GM12875 (cell line): ENCODE measurements around the gene TNS1.
"Not testable (repeated sequence)": the region's sequence is repeated elsewhere in the genome, so short reads cannot be mapped to it uniquely, and the experiment has no call there.

Experiments used
- H3K4me3 ChIP-seq: one replicate; pipeline ENCODE4 v1.5.1; 2011; ENCODE audit warnings: low read depth, low read length, control low read depth
- TF ChIP-seq, protein P1 (sequence below): IDR thresholded peaks from 2 replicates; pipeline ENCODE4 v1.5.1; 2011; ENCODE audit warnings: low read depth, mild to moderate bottlenecking, control low read depth, inconsistent platforms, low read length, moderate library complexity, borderline replicate concordance; ENCODE audit not compliant: insufficient read depth

TNS1 gene

DNA sequence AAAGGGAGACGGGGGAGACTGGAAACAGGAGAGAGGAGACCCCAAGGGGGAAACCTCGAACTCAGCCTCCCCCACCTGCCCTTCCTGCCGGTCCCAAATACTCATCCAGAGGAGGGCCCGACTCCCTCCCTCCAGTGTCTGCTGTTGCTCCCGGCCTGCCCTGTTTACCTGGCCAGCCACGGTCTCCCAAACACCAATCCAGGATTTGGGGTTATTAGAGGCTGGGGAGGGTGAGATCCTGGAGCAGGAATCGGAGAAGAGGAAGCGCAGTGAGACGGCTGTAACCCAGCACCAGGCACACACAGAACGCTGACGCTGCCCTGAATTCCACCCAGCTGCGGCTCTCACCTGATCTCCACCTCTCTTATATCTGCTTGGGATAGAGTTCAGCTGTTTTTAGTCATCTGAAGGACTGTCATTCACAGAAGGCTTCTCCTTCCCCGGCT, 213.0 kb downstream of the TNS1 start:
- TF ChIP-seq, protein P1, sequence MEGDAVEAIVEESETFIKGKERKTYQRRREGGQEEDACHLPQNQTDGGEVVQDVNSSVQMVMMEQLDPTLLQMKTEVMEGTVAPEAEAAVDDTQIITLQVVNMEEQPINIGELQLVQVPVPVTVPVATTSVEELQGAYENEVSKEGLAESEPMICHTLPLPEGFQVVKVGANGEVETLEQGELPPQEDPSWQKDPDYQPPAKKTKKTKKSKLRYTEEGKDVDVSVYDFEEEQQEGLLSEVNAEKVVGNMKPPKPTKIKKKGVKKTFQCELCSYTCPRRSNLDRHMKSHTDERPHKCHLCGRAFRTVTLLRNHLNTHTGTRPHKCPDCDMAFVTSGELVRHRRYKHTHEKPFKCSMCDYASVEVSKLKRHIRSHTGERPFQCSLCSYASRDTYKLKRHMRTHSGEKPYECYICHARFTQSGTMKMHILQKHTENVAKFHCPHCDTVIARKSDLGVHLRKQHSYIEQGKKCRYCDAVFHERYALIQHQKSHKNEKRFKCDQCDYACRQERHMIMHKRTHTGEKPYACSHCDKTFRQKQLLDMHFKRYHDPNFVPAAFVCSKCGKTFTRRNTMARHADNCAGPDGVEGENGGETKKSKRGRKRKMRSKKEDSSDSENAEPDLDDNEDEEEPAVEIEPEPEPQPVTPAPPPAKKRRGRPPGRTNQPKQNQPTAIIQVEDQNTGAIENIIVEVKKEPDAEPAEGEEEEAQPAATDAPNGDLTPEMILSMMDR: no peak
- no peak overlapping the region for H3K4me3 ChIP-seq

DNA sequence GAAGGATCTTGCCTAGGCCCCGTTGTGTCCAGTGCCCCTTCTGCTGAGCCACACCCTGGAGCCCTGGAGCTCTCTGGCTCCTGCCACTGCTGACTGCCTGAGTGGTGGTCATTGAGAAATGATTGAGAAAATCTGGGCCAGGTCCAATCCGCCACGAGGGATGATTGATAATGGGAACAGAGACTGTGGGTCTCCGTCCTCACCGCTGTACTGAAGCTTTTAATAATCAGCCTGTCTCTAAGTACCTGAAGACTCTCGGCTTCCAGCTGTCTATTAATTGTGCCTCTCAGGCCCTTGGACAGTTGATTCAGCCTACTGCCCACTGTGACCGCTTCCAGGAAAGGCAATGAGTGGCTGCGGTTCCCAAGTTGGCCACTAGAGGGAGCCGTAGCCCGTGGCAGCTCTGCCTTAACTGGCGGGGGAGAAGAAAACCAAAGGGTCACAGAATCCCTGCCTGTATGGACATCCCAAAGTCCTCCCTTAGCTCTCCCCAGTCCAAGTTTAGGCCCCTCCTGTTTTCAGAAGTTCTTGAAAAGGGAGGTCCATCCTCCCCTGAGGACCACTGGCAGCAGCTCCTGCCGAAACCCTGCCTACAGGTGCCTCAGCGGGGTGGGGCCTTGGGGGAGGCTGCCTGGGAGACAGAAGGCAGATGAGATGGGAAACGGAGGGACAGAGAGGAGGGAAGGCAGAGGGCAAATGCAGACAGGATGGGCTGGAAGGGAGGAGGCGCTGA, 213.6 kb downstream of the TNS1 start:
- TF ChIP-seq, protein P1: peak; percentile 99
- no peak overlapping the region for H3K4me3 ChIP-seq

DNA sequence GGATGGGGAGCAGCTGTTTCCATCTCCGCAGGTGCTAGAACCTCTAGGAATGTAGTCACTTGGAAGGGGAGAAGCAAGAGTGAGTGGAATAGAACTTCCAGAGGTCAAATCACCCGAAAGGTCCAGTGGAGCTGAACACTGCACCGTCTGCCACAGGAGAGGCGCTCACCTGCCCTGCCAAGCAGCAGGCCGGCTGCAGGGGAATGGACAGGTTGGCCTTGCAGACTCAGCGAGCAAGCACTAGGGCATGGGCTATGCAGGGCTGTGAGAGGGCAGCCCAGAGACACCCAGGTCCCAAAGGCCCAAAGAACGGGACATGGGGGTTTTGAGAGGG, 214.2 kb downstream of the TNS1 start:
- TF ChIP-seq, protein P1: no peak
- no peak overlapping the region for H3K4me3 ChIP-seq

DNA sequence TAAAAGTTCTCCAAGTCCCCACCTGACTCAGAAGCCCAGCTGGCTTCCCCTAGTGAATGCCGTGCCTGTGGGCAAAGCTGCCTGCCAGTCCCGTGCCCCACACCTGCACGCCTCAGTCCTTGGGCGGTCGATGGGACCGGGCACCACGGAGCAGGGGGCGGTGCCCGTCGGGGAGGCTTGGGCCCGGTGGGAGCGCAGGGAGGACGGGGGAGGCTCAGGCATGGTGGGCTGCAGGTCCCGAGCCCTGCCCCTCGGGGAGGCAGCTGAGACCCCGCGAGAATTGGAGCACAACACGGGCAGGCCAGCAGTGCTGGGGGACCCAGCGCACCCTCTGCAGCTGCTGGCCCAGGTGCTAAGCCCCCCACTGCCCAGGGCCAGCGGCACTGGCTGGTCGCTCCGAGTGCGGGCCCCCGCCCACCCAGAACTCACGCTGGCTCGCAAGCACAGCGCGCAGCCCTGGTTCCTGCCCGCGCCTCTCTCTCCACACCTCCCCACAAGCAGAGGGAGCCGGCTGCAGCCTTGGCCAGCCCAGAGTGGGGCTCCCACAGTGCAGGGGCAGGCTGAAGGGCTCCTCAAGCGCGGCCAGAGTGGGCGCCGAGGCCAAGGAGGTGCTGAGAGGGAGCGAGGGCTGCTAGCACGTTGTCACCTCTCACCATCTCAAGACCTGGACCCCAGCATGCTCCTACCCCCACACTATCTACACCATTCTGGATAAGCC, 215.5 kb downstream of the TNS1 start:
- H3K4me3 ChIP-seq: no peak overlapping the region
- TF ChIP-seq, protein P1: no peak

DNA sequence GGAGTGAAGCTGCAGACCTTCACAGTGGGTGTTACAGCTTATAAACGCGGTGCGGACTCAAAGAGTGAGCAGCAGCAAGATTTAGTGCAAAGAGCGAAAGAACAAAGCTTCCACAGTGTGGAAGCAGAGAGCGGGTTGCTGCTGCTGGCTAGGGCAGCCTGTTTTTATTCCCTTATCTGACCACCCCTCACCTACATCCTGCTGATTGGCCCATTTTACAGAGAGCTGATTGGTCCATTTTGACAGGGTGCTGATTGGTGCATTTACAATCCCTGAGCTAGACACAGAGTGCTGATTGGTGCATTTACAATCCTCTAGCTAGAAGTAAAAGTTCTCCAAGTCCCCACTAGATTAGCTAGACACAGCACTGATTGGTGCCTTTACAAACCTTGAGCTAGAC, 216.2 kb downstream of the TNS1 start:
- not testable (repeated sequence) for H3K4me3 ChIP-seq

DNA sequence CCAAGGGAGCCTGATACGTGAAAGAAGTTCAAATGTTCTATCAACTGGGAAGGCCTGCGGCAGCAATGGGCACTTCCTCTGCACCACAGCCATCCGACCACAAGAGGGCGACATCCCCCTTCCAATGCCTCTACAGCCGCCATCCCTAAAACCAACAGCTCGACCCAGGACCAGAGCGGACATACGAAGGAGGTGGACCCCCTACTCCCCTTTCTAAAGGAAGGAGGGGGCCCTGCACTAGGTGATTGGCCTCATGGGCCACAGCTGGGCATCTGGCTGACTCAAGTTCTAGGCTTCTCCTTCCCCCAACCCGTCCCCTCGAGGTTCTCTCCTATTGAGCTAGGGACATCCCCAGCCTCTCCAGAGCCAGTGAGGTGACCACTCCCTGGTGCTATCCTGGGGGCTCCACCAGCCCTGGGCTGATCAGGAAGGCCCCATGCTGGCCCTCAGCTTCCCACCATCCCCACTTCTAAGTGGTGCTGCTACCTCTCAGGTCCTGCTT, 217.2 kb downstream of the TNS1 start:
- TF ChIP-seq, protein P1: peak; percentile 96
- no peak overlapping the region for H3K4me3 ChIP-seq

DNA sequence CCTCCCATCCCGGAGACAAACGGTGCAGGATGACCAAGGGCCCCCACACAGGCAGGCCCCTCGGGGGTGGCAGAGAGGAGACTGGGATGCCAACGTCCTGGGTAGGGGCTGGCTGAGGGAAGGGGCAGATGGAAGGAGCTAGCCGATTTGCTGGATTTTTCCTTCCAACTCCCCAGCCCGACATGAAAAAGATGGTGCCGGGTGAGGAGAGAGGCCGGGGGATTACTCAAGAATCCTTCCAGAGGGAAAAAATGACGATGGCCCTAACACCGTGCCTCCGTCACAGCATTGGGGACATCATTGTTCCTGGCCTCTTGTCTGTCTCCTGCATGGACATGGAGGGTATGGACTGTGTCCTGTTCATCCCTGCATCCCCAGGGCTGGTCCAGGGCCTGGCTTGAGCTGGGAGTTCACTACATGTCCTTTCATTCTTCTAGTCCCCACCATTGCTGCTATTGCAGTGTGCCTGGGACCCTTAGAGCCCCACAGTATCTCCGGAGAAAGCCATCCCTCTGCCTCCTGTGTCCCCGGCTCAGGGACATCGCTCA, 217.7 kb downstream of the TNS1 start:
- TF ChIP-seq, protein P1: no peak
- no peak overlapping the region for H3K4me3 ChIP-seq
